NCI-H1105 treated with DMSO at 0.1 percent for 48 hours (cell line): ENCODE results near the gene S100A4.
A peak's percentile ranks its signal among the peaks of the same experiment; 100 is the strongest.

Experiments used
- DNase-seq: peaks from one replicate; lab custom pipeline; 2025; lab: John Stamatoyannopoulos, UW

S100A4 gene

DNA sequence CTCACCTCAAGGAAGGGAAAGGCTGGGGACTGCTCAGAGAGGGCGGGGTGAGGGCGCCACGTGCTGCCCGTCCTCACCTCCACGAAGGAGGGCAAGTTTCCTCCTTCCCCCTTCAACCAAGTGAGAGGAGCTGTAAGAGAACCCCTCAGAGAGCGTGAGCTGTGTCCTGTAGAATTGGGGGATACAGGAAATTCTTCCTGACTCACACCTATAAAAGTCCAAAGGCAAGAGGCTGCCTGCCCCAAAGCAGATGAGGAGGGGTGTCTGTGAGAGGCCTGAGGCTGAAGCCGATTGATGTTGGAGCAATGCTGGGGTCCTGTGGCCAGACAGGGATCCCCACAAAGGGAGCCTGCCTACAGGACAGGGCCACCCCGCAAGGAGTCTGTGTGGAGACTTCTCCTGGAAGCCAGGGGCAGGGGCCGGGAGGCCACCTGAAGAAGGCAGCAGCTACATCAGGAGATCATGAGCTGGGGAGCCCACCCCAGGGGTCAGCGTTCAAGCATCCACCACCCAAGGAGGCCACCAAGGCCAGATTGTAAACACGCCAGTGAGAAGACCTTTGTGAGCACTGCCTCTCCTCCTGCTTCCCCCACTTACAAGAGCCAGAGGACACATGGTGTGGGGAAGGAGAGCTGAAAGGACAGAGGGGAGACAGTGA, 37.6 kb downstream of the S100A4 start:
- DNase-seq, result no peak

DNA sequence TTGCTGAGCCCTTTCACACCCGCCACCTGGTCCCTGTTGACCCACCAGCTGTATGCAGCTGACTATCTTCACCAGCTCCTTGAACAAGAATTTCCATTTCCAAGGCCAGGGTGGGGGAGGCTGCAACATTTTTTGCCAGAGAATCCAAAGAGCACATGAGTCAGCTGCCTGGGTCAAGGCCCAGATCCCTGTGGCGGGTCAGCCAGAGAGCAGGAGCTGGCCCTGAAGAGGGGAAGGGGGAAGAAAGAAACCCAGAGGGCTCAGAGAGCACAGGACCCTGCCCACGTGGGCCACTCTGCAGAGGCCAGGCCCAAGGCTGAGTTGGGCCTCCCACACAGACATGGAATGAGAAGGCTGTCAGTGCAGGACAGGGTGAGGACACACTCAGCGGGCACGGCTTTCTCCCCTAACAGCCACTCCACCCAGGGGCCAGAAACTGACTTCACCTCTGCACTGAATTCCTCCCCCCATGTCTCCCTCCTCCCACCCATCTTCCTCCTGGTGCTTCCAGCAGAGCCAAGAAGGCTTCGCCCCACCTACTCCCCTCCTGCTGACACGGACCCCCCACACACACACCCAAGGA, 38.7 kb downstream of the S100A4 start:
- no peak for DNase-seq

DNA sequence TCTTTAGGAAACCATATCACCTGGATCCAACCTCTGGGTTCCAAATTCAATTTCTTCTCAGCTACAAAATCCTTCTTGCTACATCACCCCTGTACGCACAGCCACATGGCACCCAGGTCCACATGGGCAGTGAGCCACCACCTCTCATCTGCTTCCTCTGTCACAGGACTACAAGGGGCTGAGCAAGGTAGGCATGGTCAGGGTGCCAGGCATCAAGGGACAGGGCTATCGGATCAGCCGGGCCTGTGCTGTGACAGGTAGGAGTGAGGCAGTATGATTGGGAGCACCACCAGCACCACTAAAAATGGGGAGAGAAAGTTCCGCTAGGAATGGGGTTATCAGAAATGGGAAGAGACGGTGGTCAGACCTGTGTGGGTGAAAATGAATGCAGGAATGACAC, 39.2 kb downstream of the S100A4 start:
- no peak for DNase-seq

DNA sequence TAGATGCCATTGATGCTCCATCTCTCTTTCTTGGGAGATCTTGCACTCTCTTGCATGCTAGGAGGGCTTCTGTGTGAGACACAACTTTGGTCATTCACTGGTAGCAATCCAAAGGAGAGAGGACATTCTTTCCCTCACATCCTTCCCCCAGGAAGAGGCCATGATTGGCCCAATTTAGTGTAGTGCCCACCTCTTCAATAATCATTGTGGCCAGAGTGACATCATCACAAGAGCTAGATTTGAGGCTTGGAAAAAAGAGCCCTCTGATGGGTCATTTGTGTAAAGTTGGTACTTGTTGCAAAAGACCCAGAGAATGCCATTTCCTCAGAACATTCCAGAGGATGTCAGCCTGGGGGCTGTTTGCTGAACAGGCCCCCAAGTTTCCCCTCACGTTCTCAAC, 40.0 kb downstream of the S100A4 start:
- DNase-seq, result no peak

DNA sequence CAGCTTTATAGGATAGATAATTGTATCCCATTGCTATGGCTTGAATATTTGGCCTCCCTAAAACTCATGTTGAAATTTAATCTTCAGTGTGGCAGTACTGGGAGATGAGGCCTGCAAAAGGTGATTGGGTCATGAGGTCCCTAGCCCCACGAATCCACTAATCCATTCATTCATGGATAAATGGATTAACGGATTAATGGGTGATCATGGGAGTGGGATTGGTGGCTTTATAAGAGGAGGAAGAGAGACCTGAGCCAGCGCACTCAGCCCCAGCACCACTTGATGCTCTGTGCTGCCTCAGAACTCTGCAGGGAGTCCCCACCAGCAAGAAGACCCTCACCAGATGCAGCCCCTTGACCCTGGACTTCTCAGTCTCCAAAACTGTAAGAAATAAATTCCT, 41.8 kb downstream of the S100A4 start:
- no peak for DNase-seq

DNA sequence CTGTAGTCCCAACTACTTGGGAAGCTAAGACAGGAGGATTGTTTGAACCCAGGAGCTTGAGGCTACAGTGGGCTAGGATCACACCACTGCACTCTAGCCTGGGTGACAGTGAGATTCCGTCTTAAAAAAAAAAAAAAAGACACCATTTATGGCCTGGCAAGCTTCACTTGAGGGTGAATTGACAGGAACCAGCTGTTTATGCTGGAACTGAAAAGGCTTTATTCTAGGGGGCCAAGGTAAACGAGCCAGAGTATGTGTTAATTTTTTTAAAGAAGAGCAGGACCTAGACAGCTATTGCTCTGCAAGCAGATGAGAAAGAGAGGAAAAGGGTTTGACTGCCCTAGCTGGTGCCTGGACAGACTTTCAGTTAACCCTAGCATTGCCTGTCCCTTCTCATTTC, 46.9 kb downstream of the S100A4 start:
- DNase-seq, result no peak

DNA sequence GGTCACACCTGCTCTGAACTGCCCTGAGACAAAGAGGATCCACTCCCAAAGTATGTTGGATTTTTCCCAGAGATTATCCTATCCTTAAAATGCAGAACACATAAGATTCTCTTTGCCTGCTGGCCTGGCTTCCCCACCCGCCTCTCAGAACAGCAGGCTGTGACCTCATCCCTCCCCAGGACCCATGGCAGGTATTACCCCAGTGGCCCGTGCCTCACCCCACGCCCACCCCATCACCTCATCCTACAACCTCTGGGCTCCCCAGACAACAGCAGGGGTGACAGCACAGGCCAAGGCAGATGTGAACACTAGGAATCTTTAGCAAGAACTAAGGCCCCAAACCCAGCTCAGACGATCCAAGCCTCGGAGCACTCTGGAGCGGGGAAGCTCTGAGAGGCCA, 50.1 kb downstream of the S100A4 start:
- no peak for DNase-seq

DNA sequence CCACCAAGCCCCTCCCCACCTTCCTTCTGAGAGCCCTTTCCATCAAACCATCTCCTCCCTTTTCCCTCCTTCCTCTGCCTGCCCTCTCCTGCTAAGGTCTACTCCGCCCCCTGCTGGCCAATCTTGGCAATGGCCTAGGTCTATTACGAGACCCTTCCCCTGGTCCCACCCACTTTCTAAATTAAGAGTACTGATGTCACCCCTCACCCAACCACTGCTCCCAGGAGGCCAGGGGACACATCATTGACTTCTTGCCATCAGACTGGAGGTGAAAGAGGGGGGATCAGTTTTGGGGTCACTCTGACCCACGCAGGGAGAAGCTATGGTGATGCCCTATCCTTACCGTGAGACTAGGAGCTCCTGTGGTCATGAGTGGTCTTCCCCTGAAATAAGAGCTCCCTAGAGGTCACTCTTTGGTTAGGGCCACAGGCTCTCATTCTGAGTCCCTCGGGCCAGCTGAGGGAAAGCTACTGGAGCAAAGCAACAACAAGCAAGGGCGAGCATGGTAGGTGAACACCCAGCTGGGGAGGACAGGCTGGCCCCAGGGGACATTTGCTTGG, 50.5 kb downstream of the S100A4 start:
- DNase-seq, result peak; percentile 74
